GM12878 (cell line): ENCODE data around the gene BBX. TPM values are rescaled to one million over a fixed set of nuclear protein-coding genes. Genes with fewer than 3 reads are reported as not detected.

ENCODE experiments used
- ATAC-seq: fragments of 200-7000 bp; cut with Tn5 transposase; 3 replicates; pipeline ENCODE4 v1.9.1; 2020; ENCODE audit warnings: mild to moderate bottlenecking, moderate library complexity
- BruUV-seq: library from RNA; stranded (reverse); fragments of 400-500 nt; replicated peaks from 2 replicates; lab custom pipeline; 2021; lab: Mats Ljungman, UMichigan
- CTCF ChIA-PET: fragments of 300-600 bp; sonication (Branson Sonifier 250); formaldehyde crosslinking; extraction: SDS; loops from one replicate; lab custom pipeline; 2021; ENCODE audit warnings: inconsistent platforms; lab: Yijun Ruan, JAX
- POLR2A ChIA-PET: fragments of 350-600 bp; formaldehyde crosslinking; extraction: SDS; loops from one replicate; lab custom pipeline; 2021; ENCODE audit warnings: inconsistent platforms; lab: Charles Lee
- RAD21 ChIA-PET: fragments of 300-600 bp; sonication (Branson Sonifier 250); formaldehyde crosslinking; loops from one replicate; lab custom pipeline; 2023; ENCODE audit warnings: antibody characterized with exemption; ENCODE audit not compliant: unreplicated experiment; lab: Charles Lee
- SMC1A ChIA-PET: fragments of 300-600 bp; sonication (Branson Sonifier 250); formaldehyde crosslinking; loops from one replicate; lab custom pipeline; 2023; ENCODE audit not compliant: unreplicated experiment, uncharacterized antibody; lab: Charles Lee
- DNase-seq: peaks from one replicate; pipeline ENCODE4 v3.0.0-alpha.2; 2011; ENCODE audit warnings: low read depth, low spot score
- FAIRE-seq: peaks from 3 replicates; lab custom pipeline; 2011; peaks lifted over from hg19 to GRCh38; lab: Jason Lieb, UNC
- H2AFZ ChIP-seq: 2 replicates; pipeline ENCODE4 v1.6.0; 2011; ENCODE audit warnings: low read depth, low read length, control low read depth; ENCODE audit not compliant: control insufficient read depth
- H3K27ac ChIP-seq: 2 replicates; pipeline ENCODE4 v1.5.1; 2011; ENCODE audit warnings: control low read depth; ENCODE audit not compliant: control insufficient read depth, insufficient read depth
- H3K27me3 ChIP-seq, 2 experiments: replicated peaks in 1 of 2; 2 replicates each; pipeline versions ENCODE4 v1.6.0 to v1.6.1; 2011; ENCODE audit warnings: low read length in 1 of 2; ENCODE audit not compliant: control insufficient read depth in 2 of 2, insufficient read depth in 2 of 2
- H3K36me3 ChIP-seq, 2 experiments: 2 replicates each; pipeline ENCODE4 v1.5.1; 2011; ENCODE audit warnings: low read length in 1 of 2; ENCODE audit not compliant: control insufficient read depth in 2 of 2, insufficient read depth in 2 of 2
- H3K4me1 ChIP-seq: 2 replicates; pipeline ENCODE4 v1.6.1; 2011; ENCODE audit warnings: mild to moderate bottlenecking, low read length, moderate library complexity, mixed read lengths; ENCODE audit not compliant: control insufficient read depth, insufficient read depth
- H3K4me2 ChIP-seq: 2 replicates; pipeline ENCODE4 v1.6.0; 2011; ENCODE audit warnings: control low read depth; ENCODE audit not compliant: control insufficient read depth, insufficient read depth
- H3K4me3 ChIP-seq: fragments of 200-600 bp; sonication (generic); 2 replicates; pipeline ENCODE4 v1.5.1; 2016
- H3K79me2 ChIP-seq: 2 replicates; pipeline ENCODE4 v1.6.0; 2011; ENCODE audit warnings: low read length; ENCODE audit not compliant: control insufficient read depth, insufficient read depth
- H3K9ac ChIP-seq: 2 replicates; pipeline ENCODE4 v1.8.0; 2011; ENCODE audit warnings: low read length, control low read depth, mixed read lengths; ENCODE audit not compliant: control insufficient read depth, insufficient read depth
- H3K9me3 ChIP-seq: replicated peaks from 3 replicates; pipeline ENCODE4 v1.5.1; 2011; ENCODE audit warnings: mild to moderate bottlenecking, low read length; ENCODE audit not compliant: control insufficient read depth, insufficient read depth
- H4K20me1 ChIP-seq: 2 replicates; pipeline ENCODE4 v1.6.0; 2011; ENCODE audit not compliant: control insufficient read depth, insufficient read depth
- BMI1 ChIP-seq: fragments of 450-650 bp; IDR thresholded peaks from 2 replicates; pipeline ENCODE4 v1.6.1; 2016; ENCODE audit warnings: mild to moderate bottlenecking, moderate library complexity, borderline replicate concordance
- E2F4 ChIP-seq: IDR thresholded peaks from 2 replicates; pipeline ENCODE4 v1.6.1; 2012; ENCODE audit warnings: low read depth, low read length, improper control_type of control experiment
- EZH2 ChIP-seq: IDR thresholded peaks from 2 replicates; pipeline ENCODE4 v1.6.1; 2012; ENCODE audit warnings: low read depth, mild to moderate bottlenecking, control low read depth, inconsistent platforms, low read length, borderline replicate concordance; ENCODE audit not compliant: control insufficient read depth
- FOXM1 ChIP-seq: IDR thresholded peaks from 2 replicates; pipeline ENCODE4 v1.6.1; 2012; ENCODE audit warnings: low read depth, mild to moderate bottlenecking, inconsistent platforms, low read length, moderate library complexity
- HDAC6 ChIP-seq: fragments of 200-600 bp; sonication (generic); IDR thresholded peaks from one replicate; pipeline ENCODE4 v1.8.0; 2017; ENCODE audit warnings: antibody characterized with exemption; ENCODE audit not compliant: unreplicated experiment
- HSF1 ChIP-seq: fragments of 150-350 bp; IDR thresholded peaks from 2 replicates; pipeline ENCODE4 v1.6.1; 2014; ENCODE audit warnings: mild to moderate bottlenecking, low read depth, low read length
- IKZF1 ChIP-seq: fragments of 450-650 bp; conservative IDR thresholded peaks from 2 replicates; pipeline ENCODE4 v1.6.1; 2017; ENCODE audit warnings: antibody characterized with exemption, mild to moderate bottlenecking
- KLF5 ChIP-seq: fragments of 450-650 bp; IDR thresholded peaks from 2 replicates; pipeline ENCODE4 v1.6.1; 2014; ENCODE audit warnings: mild to moderate bottlenecking; ENCODE audit not compliant: partially characterized antibody
- MEF2B ChIP-seq: fragments of 450-650 bp; IDR thresholded peaks from 2 replicates; pipeline ENCODE4 v1.6.1; 2018; ENCODE audit warnings: mild to moderate bottlenecking, moderate library complexity; ENCODE audit not compliant: partially characterized antibody, poor library complexity, severe bottlenecking
- MTA3 ChIP-seq: IDR thresholded peaks from 2 replicates; pipeline ENCODE4 v1.6.1; 2012; ENCODE audit warnings: low read length, inconsistent platforms, borderline replicate concordance
- RBBP5 ChIP-seq: fragments of 200-600 bp; sonication (generic); conservative IDR thresholded peaks from 2 replicates; pipeline ENCODE4 v1.6.1; 2016
- REST ChIP-seq: IDR thresholded peaks from 2 replicates; pipeline ENCODE4 v1.6.1; 2012; ENCODE audit warnings: mild to moderate bottlenecking, low read depth, low read length
- ZNF274 ChIP-seq: IDR thresholded peaks from one replicate; pipeline ENCODE4 v1.8.0; 2011; ENCODE audit not compliant: insufficient read length, insufficient read depth
- ZSCAN29 ChIP-seq: fragments of 450-650 bp; IDR thresholded peaks from 2 replicates; pipeline ENCODE4 v1.6.1; 2017; ENCODE audit warnings: mild to moderate bottlenecking, moderate library complexity
- ZZZ3 ChIP-seq: IDR thresholded peaks from 2 replicates; pipeline ENCODE4 v1.6.1; 2011; ENCODE audit warnings: low read depth; ENCODE audit not compliant: control insufficient read depth, insufficient read length
- WGBS: methylation state at CpG from one replicate; pipeline ENCODE4 v1.1.6; 2016; ENCODE audit warnings: low lambda C conversion rate; ENCODE audit not compliant: insufficient replicate concordance, insufficient coverage; ENCODE audit errors: missing lambda C conversion rate; 5-methylcytosine and 5-hydroxymethylcytosine counted together
- in situ Hi-C: fragments of 300-500 bp; cut with MboI; formaldehyde crosslinking; loops from 9 replicates; pipeline ENCODE4 v1.14.3; 2018; ENCODE audit warnings: mixed read lengths
- intact Hi-C: fragments of 100-400 bp; cut with micrococcal nuclease; formaldehyde crosslinking; loops from one replicate; pipeline ENCODE4 v1.14.2; 2022; ENCODE audit not compliant: unreplicated experiment
- polyA plus RNA-seq, 11 experiments: library from polyadenylated mRNA; depleted of rRNA in 4 of 11; unstranded in 6 of 11; stranded (reverse) in 5 of 11; fragments of >200 nt; fragmentation: Nextera tagmentation in 4 of 11; fragmentation: Illumina TruSeq in 1 of 11; extraction: Ambion mirVana in 4 of 11; extraction: Trizol in 1 of 11; gene quantifications; 1 replicate in 1 of 11; 2 replicates in 10 of 11; pipeline versions ENCODE4 v1.2.1 to v1.2.3, GENCODE V29; 2011 to 2016; ENCODE audit warnings: inconsistent platforms in 2 of 11, missing spikeins in 2 of 11, low read depth in 1 of 11
- total RNA-seq, 4 experiments: library from RNA; depleted of rRNA in 3 of 4; stranded (reverse); fragments of >200 nt in 3 of 4; fragmentation: Illumina TruSeq in 1 of 4; extraction: Trizol in 1 of 4; gene quantifications; 2 replicates each; pipeline versions ENCODE4 v1.2.1 to v1.2.3, GENCODE V29; 2013 to 2021

The BBX gene
- total and polyA plus RNA-seq, 10 of the 15 experiments (the other 5 are each of a cell fraction or from before 2014, with no cell fraction given) = 13.3 to 38.5 (median 32.0) TPM

- no peak for TF ChIP-seq IKZF1
- no peak for TF ChIP-seq REST
- TF ChIP-seq ZZZ3 = no peak
- no peak for TF ChIP-seq ZNF274
- no peak for TF ChIP-seq KLF5
These were observed 35.0 kb downstream of the BBX start (continued) for GRCh38 chr3:107557743-107558142.

GRCh38 chr3:107560166-107560565 is 37.4 kb downstream of the BBX start:
- Histone ChIP-seq H2AFZ (no peak overlapping the region), H3K36me3 (no peaks in the 10 kb centered on the region), H3K4me1 (peaks cover 2% of the 10 kb centered on the region; the same call in 1 of the 2 replicates), H3K27ac (no peak overlapping the region), H3K79me2 (no peaks in the 10 kb centered on the region), H3K4me3 (no peak overlapping the region), H3K9me3 (no peaks in the 10 kb centered on the region), H4K20me1 (no peaks in the 10 kb centered on the region), H3K27me3 (no peaks in the 10 kb centered on the region), H3K4me2 (no peak overlapping the region), H3K9ac (no peak overlapping the region)
- DNase-seq (no peak), ATAC-seq (no peak), FAIRE-seq (no peak)
- in situ Hi-C loops = no loop called here
- intact Hi-C loops = no loop called here
- POLR2A ChIA-PET = no interaction called here
- no TSS peak for BruUV-seq
- CTCF ChIA-PET = interaction anchor here (0.9 to 1.1 kb wide), 3 partner anchors 14 to 40 kb away, joined by 3 read pairs; no protein-coding TSS in a partner anchor
- RAD21 ChIA-PET = interaction anchor here (1.1 kb wide), 1 partner anchor 17 kb away, joined by 3 read pairs; no protein-coding TSS in a partner anchor
- 85% methylated on average over 1 of the region's 1 CpG for WGBS
- SMC1A ChIA-PET = interaction anchor here (0.7 to 1.1 kb wide), 2 partner anchors 39 to 179 kb away, joined by 3 to 4 read pairs; no protein-coding TSS in a partner anchor
- TF ChIP-seq BMI1 (no peak), EZH2 (no peak), FOXM1 (no peak), E2F4 (no peak), ZSCAN29 (no peak), HSF1 (no peak), HDAC6 (no peak), ZZZ3 (no peak), MEF2B (no peak), RBBP5 (no peak), MTA3 (no peak)
